NOMO-1 treated with dmso at 0.1 percent for 144 hours (cell line): Measurements from ENCODE around the gene VPS18.
A peak's percentile ranks its signal among the peaks of the same experiment; 100 is the strongest.

ENCODE experiments used
- DNase-seq: peaks from one replicate; lab custom pipeline; 2025; ENCODE audit not compliant: unreplicated experiment; lab: John Stamatoyannopoulos, UW

The VPS18 gene

DNA sequence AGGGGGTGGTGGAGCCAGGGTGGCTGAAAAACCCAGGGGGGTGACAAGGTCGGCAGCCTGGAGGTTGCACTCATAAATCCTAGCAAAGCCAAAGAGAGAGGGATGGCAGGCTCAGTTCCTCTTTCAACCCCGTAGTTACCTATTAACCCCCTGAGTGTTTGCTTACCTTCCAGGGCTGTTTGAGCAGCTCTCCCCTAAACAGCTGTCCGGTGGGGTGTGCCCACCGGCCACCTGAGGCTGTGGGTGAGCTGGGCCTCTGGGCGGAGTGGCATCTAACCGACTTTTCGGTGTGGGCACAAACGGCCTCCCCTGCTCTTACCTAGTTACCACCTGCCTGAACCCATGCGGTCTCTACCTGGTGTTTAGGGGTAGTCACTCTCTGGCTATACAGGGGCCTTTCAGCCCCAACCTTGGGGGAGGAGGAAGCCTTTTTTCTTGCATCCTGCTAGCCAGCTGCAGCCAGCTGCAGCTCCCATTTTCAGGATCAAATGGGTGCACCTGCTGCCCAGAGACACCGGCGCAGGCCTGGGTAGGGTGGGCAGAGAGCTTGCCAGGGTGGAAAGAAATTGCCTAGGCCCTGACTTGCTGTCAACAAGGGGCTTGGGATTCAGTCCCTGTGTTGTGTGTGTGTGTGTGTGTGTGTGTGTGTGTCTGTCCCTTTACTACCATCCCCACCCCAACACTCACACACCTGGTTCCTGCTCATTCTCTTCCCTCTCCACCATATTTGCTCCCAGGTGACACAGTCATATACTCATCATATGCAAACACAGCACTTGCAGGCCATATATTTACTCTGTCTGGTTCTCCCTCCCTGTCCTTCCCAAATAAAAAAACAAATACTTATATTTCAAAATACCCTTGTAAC is 38.6 kb downstream of the VPS18 start:
- DNase-seq = no peak

DNA sequence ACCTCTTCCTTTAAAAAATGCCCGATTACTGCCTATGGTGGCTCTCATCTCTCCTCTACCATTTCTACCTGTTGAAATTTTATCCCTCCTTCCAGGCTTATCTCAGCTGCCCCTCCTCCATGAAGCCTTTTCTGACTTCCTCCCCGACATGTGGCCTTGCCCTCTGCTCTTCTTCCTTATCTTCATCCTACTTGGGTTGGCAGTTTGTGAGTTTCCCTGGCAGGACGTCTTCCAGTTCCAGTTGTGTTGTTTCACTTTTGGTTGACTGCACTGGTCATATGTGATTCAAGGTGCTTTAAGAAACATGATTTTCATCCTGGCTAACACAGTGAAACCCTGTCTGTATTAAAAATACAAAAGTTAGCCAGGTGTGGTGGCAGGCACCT is 39.3 kb downstream of the VPS18 start:
- no peak for DNase-seq

DNA sequence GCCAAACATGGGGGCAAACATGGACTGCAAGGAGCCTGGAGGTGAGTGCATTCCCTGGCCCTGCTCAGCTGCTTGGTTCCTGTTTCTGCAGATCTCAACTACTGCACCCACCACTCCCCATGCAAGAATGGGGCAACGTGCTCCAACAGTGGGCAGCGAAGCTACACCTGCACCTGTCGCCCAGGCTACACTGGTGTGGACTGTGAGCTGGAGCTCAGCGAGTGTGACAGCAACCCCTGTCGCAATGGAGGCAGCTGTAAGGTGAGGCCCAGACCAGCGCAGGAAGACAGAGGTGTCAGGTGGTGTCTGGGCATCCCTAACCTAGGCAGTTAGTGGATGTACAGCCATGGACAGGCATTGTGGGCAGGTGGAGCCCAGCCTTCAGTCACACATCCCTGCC is 40.2 kb downstream of the VPS18 start:
- DNase-seq = no peak

DNA sequence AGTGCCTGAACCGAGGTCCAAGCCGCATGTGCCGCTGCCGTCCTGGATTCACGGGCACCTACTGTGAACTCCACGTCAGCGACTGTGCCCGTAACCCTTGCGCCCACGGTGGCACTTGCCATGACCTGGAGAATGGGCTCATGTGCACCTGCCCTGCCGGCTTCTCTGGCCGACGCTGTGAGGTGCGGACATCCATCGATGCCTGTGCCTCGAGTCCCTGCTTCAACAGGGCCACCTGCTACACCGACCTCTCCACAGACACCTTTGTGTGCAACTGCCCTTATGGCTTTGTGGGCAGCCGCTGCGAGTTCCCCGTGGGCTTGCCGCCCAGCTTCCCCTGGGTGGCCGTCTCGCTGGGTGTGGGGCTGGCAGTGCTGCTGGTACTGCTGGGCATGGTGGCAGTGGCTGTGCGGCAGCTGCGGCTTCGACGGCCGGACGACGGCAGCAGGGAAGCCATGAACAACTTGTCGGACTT is 42.0 kb downstream of the VPS18 start:
- DNase-seq = no peak

DNA sequence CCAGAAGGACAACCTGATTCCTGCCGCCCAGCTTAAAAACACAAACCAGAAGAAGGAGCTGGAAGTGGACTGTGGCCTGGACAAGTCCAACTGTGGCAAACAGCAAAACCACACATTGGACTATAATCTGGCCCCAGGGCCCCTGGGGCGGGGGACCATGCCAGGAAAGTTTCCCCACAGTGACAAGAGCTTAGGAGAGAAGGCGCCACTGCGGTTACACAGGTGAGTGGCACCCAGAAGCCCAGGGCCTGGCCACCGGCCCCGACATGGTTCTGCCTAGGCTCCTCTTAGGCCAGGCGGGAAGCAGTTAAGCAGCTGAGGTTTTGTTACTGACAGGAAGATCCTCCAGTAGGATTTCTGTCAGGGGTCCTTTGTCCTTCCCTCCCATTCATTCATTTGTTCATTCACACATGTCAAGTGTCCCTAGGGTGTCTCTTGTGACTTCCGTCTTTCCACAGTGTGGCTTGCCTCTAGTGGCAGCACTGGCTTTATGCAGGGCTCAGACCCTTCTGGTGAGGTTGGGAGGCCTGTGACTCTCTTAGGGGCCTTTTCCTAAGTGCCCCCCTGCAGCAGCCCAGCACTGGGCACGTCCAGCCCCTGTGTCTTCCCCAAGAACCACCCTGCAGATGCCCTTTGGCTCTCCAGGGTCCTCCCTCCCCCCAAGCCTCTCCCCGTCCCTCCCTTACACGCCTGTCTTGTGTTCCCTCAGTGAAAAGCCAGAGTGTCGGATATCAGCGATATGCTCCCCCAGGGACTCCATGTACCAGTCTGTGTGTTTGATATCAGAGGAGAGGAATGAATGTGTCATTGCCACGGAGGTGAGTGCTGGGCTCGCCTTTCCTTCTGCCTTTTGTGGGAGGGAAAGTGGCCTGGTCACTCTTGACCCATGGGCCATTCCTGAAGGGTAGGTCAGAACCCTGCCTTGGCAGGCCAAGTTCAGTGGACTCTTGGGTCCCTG is 42.7 kb downstream of the VPS18 start:
- DNase-seq = no peak

DNA sequence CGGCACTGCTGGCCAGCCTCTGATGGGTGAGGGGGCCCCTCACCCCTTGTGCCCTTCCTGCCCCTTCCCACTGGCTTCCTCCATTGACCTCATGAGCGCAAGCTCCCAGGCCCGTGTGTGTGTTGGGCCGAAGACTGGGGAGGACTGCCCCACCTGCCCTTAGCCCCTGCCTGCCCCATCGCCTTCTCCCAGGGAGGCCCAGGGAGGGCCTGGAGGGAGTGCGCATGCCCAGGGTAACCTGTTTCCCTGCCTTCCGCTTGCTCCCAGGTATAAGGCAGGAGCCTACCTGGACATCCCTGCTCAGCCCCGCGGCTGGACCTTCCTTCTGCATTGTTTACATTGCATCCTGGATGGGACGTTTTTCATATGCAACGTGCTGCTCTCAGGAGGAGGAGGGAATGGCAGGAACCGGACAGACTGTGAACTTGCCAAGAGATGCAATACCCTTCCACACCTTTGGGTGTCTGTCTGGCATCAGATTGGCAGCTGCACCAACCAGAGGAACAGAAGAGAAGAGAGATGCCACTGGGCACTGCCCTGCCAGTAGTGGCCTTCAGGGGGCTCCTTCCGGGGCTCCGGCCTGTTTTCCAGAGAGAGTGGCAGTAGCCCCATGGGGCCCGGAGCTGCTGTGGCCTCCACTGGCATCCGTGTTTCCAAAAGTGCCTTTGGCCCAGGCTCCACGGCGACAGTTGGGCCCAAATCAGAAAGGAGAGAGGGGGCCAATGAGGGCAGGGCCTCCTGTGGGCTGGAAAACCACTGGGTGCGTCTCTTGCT is 43.7 kb downstream of the VPS18 start:
- no peak for DNase-seq

DNA sequence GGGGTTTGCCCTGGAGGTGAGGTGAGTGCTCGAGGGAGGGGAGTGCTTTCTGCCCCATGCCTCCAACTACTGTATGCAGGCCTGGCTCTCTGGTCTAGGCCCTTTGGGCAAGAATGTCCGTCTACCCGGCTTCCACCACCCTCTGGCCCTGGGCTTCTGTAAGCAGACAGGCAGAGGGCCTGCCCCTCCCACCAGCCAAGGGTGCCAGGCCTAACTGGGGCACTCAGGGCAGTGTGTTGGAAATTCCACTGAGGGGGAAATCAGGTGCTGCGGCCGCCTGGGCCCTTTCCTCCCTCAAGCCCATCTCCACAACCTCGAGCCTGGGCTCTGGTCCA is 44.3 kb downstream of the VPS18 start:
- no peak for DNase-seq

DNA sequence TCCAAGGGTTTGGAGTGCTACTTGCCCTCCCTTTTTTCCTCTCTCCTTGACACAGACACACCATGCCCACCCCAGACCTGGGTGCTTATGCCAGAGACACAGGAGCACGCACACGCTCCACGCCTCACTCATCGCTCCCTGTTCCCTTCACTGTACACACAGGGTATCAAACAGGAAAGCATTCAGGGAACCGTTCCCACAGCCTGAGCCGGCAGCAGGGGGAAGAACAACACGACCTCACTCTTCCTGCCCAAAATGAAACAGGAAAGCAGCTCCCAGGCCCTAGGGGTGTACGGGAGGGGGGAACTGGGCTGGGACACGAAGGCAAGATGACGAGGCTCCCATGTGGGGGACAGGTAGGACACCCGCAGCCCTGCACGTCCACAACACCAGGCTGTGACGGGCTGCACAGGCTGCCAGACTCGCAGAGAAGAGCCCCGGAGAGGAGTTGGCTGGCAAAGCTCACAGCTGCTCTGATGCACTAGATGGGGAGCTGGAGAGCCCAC is 46.1 kb downstream of the VPS18 start:
- DNase-seq = no peak

DNA sequence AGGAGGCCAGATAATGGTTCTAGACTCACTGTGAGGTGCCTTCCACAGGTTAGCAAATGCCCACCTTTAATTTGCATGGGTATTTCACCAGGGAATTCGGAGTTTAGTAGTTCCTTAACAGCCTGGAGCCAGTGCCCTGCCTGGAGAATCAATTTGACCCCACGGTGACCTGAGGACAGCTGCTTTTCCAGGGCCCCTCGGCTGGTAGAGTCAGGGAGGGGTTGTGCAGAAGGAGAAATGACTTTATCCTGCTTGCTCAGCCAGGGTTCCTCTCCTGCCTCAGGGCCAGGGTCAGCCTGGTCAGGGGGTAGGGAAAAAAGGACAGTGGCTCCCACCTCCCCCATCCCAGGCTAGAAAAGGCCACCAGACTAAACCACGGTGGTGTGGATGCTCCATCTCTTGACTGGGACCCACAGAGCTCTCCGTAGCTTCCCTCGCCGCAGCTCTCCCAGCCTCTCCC is 46.8 kb downstream of the VPS18 start:
- no peak for DNase-seq

DNA sequence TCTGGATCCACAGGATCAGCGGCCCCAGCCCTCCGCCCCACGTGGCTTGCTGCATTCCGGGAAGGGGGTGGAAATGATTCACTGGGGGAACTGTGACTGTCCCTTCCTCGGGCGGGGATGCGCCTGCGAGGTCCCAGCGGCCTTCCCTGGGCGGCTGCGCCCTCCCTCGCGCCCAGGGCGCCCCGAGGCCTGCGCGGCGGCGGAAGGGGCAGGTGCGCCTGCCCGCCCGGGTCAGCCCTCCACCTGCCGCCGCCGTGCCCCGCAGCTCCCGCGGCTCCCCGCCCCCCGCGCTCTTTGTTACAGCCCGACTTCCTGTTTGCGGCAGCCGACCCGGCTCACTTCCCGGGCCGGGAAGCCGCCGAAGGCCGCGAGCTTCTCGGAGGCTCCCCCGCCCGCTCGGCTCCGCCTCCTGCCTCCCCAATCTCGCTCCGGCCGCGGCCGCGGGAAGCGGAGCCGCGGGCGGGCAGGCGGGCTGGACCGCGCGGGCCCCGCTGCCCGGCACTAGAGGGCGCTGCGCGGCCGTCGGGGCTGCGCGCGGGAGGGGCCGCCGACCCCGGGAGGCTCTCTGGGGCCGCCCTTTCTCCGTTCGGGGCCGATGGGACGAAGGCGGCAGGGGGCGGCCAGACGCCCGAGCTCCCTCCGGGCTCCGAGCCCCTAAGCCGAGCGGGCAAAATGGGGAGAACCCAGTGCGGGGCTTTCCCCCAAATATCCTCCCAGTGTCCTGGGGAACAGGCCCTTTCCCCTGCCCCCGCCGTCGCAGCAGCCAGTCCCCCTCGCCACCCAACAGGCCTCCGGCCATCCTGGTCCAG is 47.5 kb downstream of the VPS18 start:
- peak; percentile 87 for DNase-seq

DNA sequence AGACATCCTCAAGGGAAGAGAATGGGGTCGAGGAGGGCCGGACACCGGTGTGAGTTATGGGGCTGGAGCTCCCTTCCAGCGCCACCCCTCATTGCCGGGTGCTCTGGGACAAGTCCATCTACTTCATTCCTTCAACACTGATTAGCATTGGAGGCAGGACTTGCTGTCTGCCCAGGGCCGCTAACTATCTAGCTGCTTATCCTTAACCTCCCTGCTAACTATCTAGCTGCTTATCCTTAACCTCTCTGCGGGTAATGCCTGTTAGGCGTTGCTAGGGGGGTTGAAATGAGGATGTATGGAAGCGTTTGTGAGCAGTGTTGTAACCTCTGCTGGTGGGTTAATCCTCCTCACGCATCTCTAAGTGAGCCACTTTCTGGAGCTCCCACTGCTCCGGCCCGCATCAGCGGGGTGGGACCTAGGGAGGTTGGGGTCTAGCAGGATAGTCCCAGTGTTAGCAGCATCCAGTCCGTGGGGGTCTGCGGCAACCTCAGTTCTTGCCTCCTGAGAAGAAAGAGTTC is 48.1 kb downstream of the VPS18 start:
- no peak for DNase-seq

DNA sequence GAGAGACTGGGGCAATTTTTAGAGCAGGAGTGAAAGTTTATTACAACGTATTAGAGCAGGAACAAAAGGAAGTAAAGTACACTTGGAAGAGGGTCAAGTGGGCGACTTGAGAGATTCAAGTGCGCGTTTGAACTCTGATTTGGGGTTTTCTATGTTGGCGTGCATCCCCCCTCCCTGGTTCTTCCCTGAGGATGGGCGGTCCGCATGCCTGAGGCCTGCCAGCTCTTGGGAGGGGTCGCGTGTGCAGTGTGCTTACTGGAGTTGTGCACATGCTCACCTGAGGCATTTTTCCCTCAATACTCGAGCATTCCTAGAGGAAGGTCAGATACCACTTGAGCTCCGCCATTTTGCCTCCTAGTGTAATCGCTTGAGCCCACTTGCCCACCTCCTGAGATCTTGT is 48.6 kb downstream of the VPS18 start:
- DNase-seq = no peak

DNA sequence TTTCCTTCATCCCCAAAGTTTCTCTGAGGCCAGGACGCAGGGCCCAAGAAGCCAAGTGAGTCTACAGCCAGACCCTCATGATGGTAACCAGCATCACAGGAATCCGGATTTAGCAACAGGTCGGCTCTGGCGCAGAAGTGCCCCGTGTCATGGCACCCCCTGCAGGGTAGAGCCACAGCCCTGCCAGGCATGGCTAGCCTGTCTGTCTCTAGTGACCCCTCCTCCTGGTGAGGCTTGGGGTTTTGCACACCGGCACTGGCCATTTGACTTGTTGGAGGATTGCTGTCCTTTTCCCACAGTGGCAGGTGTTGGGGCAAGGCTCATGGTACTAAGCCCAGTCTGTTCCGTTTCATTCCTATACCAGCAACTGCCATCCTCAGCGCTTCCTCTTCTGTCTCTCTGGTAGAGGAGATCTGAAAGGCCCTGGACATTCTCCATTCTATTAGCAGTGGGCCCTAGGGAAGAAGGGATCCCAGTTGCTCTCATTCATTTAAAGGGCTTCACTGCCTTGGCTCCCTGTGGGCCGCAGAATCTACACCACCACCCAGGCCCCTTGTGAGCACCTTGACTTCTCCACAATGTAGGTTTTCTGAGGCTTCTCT is 49.6 kb downstream of the VPS18 start:
- no peak for DNase-seq

DNA sequence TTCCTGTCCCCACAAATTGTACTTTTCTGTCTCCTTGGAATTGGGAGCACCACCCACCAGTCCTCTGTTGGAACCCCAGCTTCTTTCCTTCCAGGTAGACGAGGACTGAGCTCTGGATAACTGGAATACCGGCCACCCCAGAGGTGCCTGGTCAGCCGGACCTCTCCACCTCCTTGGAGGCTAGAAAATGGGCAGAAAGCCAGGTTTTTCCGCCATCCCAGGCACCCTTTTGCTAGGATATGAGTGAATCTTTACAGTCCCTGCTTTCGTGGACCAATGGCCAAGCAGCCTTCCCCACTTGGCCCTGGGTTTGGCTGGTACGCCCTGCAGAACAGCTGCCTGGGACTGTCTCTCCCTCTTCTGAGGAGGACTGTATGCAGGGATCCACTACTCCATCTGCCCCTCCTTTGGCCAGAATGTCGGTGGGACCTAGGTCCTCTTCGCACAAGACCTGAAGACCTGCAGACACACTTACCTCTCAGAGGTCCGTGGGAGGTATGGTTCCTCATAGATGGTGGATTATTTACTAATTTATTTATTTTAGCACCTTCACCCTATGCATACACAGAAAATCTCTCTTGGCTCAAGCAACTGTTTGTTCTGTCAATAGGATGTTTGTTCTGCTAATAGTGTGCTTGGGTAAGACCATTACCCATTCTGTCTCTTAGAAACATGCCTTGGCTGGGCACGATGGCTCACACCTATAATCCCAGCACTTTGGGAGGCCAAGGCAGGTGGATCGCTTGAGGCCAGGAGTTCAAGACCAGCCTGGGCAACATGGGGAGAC is 50.5 kb downstream of the VPS18 start:
- no peak for DNase-seq

DNA sequence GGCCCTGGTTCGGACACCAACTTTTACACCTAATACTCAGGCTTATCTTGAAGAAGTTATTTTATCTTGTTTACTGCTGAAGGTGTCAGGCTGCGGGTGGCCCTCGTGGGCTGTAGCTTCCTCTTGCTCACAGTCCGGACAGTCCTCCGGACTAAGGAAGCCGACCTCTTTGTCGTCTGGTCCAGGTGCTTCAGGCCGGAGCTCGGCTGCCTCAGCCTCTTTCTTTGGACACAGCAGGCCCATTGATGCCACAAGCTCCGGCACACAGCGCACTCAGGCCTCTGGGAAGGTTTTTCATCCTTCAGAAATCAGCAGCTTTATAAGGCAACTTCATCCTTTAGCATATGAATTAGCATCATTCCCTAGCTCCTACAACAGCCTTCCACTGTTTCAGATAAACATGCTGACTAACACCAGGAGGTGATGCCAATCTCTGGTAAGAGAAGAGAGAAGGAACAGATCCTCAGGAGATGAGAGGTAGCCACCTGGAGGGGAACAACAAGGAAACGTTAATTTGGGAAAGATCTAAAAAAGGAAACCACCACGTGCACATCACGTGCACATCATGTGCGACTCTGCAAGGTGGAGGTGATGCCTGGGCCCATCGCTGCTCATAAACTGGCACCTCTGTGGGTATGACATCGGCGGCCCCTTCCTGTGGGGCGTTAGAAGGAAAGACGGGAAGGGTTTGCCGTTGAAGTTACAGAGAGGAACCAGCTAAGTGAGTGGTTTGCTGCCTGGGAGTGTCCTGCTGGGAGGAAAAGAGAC is 54.6 kb downstream of the VPS18 start:
- no peak for DNase-seq

DNA sequence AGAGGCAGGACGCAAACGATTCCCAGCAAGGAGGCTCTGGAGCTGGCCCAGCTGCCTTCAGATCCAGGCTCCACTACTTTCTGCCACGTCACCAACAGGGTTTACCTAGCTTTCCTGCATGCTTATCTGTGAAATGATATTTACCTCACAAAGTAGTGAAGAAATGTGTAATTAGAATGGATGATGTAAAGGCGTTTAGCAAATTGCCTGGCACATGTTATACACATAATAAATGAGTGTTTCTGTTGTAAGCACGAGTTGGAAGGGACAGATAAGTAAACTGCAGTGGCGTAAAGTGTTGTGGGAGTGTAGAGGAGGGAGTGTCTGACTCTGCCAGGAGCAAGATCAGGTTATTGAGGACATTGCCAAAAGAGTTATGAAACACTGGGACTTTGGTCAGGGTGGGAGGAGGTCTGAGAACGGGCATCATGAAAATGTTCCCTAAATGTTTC is 55.5 kb downstream of the VPS18 start:
- DNase-seq = no peak

DNA sequence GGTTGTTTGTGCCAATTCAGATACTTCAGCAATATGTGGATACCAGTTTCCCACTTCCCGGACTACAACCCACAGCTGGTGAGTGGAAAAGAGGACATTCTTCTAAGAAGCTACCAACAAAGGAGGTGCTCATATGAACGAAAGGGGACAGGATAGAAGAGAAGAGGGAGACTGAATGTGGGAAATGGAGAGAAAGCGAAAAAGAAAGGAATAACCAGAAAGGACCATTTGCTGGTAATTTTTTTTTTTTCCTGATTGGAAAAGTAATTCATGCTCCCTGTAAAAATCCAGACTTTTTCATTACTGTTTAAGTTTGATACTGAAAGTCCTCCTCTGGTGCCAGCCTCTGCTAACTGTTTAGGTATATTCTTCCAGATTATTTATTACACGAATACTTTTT is 57.5 kb downstream of the VPS18 start:
- DNase-seq = no peak
